GM10266 (cell line): ENCODE measurements around the gene POLDIP3.

ENCODE experiments used
- DNase-seq: peaks from one replicate; pipeline ENCODE4 v3.0.0; 2012; ENCODE audit errors: extremely low spot score
- TF ChIP-seq, protein P1 (sequence below): IDR thresholded peaks from 2 replicates; pipeline ENCODE4 v1.5.1; 2012; ENCODE audit warnings: mild to moderate bottlenecking, low read depth; ENCODE audit not compliant: control insufficient read depth, insufficient read depth; ENCODE audit errors: missing control alignments

POLDIP3 gene

DNA sequence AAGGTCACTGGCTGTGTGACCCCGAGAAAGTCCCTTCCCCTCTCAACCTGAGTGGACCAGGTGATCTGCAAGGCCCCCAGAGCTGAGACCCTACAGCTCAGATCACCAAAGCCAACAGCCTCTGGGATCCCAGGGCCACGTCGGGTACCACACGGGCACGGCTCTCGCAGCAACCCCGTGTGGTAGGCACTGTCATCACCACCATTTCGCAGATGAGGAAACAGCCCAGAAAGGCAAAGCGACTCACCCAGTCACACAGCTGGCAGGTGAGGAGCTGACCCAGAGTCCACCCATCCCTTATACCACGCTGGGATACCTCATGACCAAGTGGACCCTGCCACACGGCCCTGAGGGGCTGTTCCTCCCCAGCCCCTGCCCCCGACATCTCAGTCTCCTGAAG, 22.9 kb upstream of the POLDIP3 start:
- TF ChIP-seq, protein P1, sequence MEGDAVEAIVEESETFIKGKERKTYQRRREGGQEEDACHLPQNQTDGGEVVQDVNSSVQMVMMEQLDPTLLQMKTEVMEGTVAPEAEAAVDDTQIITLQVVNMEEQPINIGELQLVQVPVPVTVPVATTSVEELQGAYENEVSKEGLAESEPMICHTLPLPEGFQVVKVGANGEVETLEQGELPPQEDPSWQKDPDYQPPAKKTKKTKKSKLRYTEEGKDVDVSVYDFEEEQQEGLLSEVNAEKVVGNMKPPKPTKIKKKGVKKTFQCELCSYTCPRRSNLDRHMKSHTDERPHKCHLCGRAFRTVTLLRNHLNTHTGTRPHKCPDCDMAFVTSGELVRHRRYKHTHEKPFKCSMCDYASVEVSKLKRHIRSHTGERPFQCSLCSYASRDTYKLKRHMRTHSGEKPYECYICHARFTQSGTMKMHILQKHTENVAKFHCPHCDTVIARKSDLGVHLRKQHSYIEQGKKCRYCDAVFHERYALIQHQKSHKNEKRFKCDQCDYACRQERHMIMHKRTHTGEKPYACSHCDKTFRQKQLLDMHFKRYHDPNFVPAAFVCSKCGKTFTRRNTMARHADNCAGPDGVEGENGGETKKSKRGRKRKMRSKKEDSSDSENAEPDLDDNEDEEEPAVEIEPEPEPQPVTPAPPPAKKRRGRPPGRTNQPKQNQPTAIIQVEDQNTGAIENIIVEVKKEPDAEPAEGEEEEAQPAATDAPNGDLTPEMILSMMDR = no peak
- no peak for DNase-seq

DNA sequence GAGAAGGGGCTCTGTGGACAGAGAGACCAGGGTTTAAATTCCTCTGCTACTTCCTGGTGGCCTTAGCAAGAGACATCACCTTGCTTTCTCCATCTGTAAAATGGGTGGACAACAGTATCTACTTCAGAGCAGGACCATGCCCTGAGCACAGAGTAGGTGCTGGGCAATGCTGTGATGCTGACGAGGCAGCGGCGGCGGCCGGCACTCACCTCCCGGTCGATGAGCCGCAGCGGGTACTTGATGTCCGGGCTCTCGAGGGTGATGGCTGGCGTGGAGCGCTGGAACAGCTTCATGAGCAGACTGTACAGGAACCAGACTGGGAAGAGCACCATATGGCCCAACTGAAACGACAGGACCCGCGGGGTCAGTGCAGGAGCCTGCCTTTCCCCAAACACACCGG, 21.8 kb upstream of the POLDIP3 start:
- TF ChIP-seq, protein P1 = no peak
- no peak for DNase-seq

DNA sequence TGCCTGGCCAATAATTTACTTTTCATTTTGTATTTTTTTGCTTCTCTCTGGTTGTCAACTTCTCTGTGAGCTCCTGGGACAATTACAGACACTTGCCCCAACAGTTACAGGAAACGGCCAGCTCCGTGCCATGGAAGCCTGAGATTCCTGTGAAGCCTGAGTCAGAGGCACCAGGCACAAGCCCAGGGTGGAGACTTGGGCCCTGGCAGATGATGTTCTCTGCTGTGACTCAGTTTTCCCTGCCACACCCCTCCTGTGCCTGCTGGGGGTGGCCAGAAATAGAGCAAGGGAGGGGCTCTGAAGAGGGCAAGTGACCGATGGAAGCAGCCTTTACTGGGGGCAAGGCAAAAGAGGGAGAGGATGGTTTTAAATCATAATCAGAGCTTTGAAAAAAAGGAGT, 20.8 kb upstream of the POLDIP3 start:
- TF ChIP-seq, protein P1 = no peak
- no peak for DNase-seq

DNA sequence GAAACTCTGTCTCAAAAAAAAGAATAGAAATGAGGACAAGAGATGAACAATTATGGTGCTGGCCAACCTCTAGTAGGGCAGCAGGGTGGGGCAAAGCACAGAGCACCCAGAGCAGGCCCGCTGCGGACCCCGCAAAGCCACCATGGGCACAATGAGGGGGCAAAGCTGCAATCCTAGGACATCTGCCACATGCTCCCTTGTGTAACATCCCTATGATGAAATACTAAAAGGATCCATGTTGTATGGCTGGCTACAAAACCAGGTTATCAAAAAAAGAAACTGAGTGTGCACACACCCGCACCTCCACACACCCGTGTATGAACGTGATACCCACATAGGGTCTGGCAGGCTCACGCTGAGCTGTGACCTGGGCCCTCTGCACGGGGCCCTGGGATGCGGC, 18.3 kb upstream of the POLDIP3 start:
- DNase-seq = no peak
- TF ChIP-seq, protein P1 = no peak

DNA sequence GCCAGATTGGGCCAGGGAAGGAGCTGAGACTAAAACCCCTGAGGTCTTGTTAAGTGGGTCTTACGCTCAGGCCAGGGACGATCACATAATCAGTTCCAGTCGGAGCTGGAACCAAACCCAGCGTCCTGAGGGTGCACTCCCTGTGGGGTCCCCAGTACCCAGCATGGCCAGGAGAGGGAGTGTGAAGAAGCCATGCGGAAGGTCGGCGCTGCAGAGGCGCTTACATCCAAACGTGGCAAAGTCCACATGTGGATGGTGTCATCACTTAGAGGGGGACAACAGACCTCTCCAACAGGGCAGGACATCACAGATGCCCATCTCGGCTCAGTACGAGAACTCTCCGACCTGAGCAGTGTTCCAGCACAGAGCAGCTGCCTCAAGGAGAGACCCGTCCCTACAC, 17.4 kb upstream of the POLDIP3 start:
- TF ChIP-seq, protein P1 = no peak
- no peak for DNase-seq

DNA sequence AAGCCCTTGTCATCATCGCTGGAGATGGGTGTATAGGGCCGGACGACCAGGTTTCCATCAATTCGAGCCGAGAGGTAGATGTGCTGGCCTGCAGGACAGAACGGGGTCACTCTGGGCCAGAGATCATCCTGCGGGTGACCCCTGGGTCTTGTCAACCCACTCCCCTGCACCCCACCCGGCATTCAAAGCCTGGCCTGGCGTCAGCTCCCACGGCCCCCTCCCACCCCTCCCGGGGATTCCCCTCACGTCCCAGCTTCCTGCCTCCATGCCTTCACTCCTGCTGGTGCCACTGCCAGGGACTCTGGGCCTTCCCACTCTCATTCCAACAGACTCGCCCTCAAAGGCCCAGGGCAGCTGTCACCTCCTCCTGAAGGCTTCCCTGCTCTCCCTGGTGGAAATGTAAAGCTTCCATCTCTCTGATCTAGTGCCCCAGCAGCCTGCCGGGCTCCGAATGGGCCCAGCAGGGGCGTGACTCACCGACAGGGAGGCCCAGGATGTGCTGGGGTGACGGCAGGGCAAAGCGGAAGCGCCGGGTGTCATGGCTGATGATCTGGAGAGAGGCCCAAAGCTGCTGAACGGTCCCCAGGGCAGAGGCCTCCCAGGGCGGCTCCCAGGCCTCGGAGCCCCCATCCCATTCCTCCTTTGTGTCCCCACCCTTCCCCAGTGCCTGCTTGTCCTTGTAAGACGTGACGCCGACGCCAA, 16.4 kb upstream of the POLDIP3 start:
- DNase-seq = no peak

DNA sequence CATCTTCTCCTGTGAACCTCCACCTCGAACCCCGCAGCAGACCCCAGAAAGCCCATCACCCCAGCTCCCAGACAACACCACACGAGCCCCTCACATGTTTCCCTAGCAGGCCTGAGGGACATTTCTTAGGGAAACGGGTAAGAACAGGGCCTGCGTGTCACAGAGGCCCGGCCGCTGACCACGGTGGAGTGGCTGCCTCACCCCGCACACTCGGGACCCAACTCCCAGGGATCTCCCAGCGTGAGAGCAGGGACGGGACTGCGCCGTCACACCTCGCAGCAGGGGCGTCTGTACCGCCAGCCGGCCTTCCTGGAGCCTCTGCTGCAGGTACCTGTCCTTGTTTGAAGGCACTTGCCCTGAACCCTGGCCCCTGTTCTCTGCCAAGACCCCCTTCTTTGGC, 15.5 kb upstream of the POLDIP3 start:
- no peak for DNase-seq
- TF ChIP-seq, protein P1 = no peak

More for the DNA sequence above, 16.4 kb upstream of the POLDIP3 start:
- TF ChIP-seq, protein P1 = no peak
